Activated gamma-delta T cell (primary cell): ENCODE results near the gene CARMIL3.
A peak's percentile ranks its signal among the peaks of the same experiment; 100 is the strongest.

Experiments used
- DNase-seq: peaks from one replicate; lab custom pipeline; 2025; lab: John Stamatoyannopoulos, UW

The CARMIL3 gene

GRCh38 chr14:24075485-24076301 is 23.9 kb downstream of the CARMIL3 start:
- no peak for DNase-seq

- no peak for DNase-seq
These were observed 24.4 kb downstream of the CARMIL3 start for GRCh38 chr14:24076302-24076601.

- no peak for DNase-seq
These were observed 25.3 kb downstream of the CARMIL3 start for GRCh38 chr14:24077086-24077485.

GRCh38 chr14:24078146-24078545 is 26.3 kb downstream of the CARMIL3 start:
- DNase-seq = no peak

GRCh38 chr14:24079491-24080141 is 27.8 kb downstream of the CARMIL3 start:
- no peak for DNase-seq

- DNase-seq = no peak
These were observed 28.3 kb downstream of the CARMIL3 start for GRCh38 chr14:24080142-24080530.

GRCh38 chr14:24080888-24081738 is 29.3 kb downstream of the CARMIL3 start:
- DNase-seq = peak; percentile 40

- DNase-seq = no peak
These were observed 30.0 kb downstream of the CARMIL3 start for GRCh38 chr14:24081739-24082211.

GRCh38 chr14:24082411-24083080 is 30.7 kb downstream of the CARMIL3 start:
- no peak for DNase-seq

GRCh38 chr14:24083462-24083861 is 31.7 kb downstream of the CARMIL3 start:
- no peak for DNase-seq

GRCh38 chr14:24084440-24084839 is 32.6 kb downstream of the CARMIL3 start:
- DNase-seq = no peak

GRCh38 chr14:24085215-24085614 is 33.4 kb downstream of the CARMIL3 start:
- DNase-seq = no peak

GRCh38 chr14:24086193-24086955 is 34.6 kb downstream of the CARMIL3 start:
- DNase-seq = no peak

- DNase-seq = no peak
These were observed 35.2 kb downstream of the CARMIL3 start for GRCh38 chr14:24087004-24087403.

- no peak for DNase-seq
These were observed 36.3 kb downstream of the CARMIL3 start for GRCh38 chr14:24088095-24088494.

GRCh38 chr14:24089890-24090289 is 38.1 kb downstream of the CARMIL3 start:
- DNase-seq = no peak

GRCh38 chr14:24092110-24092504 is 40.3 kb downstream of the CARMIL3 start:
- no peak for DNase-seq

GRCh38 chr14:24092505-24093206 is 40.8 kb downstream of the CARMIL3 start:
- DNase-seq = no peak

- no peak for DNase-seq
These were observed 41.5 kb downstream of the CARMIL3 start for GRCh38 chr14:24093207-24093900.
